ENCODE measurements around the gene CNKSR3.

The CNKSR3 gene

GRCh38 chr6:154341336-154341735 is 169.1 kb downstream of the CNKSR3 start:
- no peak for TF ChIP-seq CTCF (IDR thresholded peaks at IDR 0.05; ENCODE audit: low read depth, low read length)
- no peak for DNase-seq (ENCODE audit: extremely low read depth, low read depth)
